Right lobe of liver (tissue), 6 donors: Measurements from ENCODE around the gene CLCN1. TPM values are rescaled to one million over a fixed set of nuclear protein-coding genes. Genes with fewer than 3 reads are reported as not detected.

ENCODE experiments used
- ATAC-seq, 4 donors: fragments of 200-7000 bp; cut with Tn5 transposase; one replicate each; pipeline ENCODE4 v1.9.1; 2020; ENCODE audit warnings: mild to moderate bottlenecking in 4 of 4, moderate library complexity in 4 of 4
- DNase-seq, 3 donors: peaks; one replicate each; pipeline ENCODE4 v3.0.0-alpha.2; 2020
- H3K27ac ChIP-seq, 3 donors: fragments of 200-600 bp; one replicate each; pipeline ENCODE4 v1.8.0; 2022
- H3K27me3 ChIP-seq, 2 donors: fragments of 200-600 bp; one replicate each; pipeline ENCODE4 v1.8.0; 2022
- H3K36me3 ChIP-seq, 4 donors: fragments of 200-600 bp; sonication (generic) in 1 of 4; one replicate each; pipeline versions ENCODE4 v1.5.1 to v1.8.0; 2017 to 2022; ENCODE audit warnings: control low read depth in 1 of 4
- H3K4me1 ChIP-seq, 4 donors: fragments of 200-600 bp; sonication (generic) in 1 of 4; one replicate each; pipeline versions ENCODE4 v1.5.1 to v1.8.0; 2017 to 2022; ENCODE audit warnings: control low read depth in 1 of 4
- H3K4me3 ChIP-seq, 3 donors: fragments of 200-600 bp; one replicate each; pipeline ENCODE4 v1.8.0; 2022
- H3K9me3 ChIP-seq, 4 donors: fragments of 200-600 bp; sonication (generic) in 1 of 4; one replicate each; pipeline versions ENCODE4 v1.5.1 to v1.8.0; 2017 to 2022; ENCODE audit warnings: control low read depth in 1 of 4
- POLR2A ChIP-seq: fragments of 450-650 bp; IDR thresholded peaks from one replicate; pipeline ENCODE4 v1.6.1; 2017; ENCODE audit warnings: antibody characterized with exemption, mild to moderate bottlenecking
- WGBS: methylation state at CpG from one replicate; pipeline ENCODE4 v1.1.6; 2018; ENCODE audit warnings: low coverage, low lambda C conversion rate; ENCODE audit not compliant: insufficient coverage; ENCODE audit errors: missing lambda C conversion rate; 5-methylcytosine and 5-hydroxymethylcytosine counted together
- intact Hi-C, 2 donors: fragments of 100-400 bp; cut with DNase I; formaldehyde crosslinking; loops; one replicate each; pipeline versions ENCODE4 v1.11.2 to v1.14.1; 2022
- total RNA-seq, 6 experiments: library from RNA; depleted of rRNA in 2 of 6; stranded (reverse); fragments of >200 nt in 2 of 6; fragmentation: NEBNext Ultra II Directional in 3 of 6; extraction: Animal tissue kit (Norgen Biotek cat#: 25700) in 3 of 6; gene quantifications; one replicate each; pipeline versions ENCODE4 v1.1.0 to v1.2.4, GENCODE V29; 2016 to 2023
- TF ChIP-seq, protein P1 (sequence below), 4 donors: fragments of 200-600 bp in 3 of 4; fragments of 450-650 bp in 1 of 4; IDR thresholded peaks; one replicate each; pipeline versions ENCODE4 v1.5.1 to v1.8.0; 2016 to 2022; ENCODE audit warnings: antibody characterized with exemption in 4 of 4, mild to moderate bottlenecking in 2 of 4
- donor health status: DM: no; HTN: yes; CAD: no.
- donor health status: DM: no; HTN: no; CAD: no.
- donor health status: DM: no; HTN: no; CAD: no.
- donor health status: DM: no; HTN: yes; CAD: no.
- donor health status: DM: no; HTN: yes; CAD: no.

The CLCN1 gene
- total RNA-seq, 6 experiments from 2014 or later, result not detected

DNA sequence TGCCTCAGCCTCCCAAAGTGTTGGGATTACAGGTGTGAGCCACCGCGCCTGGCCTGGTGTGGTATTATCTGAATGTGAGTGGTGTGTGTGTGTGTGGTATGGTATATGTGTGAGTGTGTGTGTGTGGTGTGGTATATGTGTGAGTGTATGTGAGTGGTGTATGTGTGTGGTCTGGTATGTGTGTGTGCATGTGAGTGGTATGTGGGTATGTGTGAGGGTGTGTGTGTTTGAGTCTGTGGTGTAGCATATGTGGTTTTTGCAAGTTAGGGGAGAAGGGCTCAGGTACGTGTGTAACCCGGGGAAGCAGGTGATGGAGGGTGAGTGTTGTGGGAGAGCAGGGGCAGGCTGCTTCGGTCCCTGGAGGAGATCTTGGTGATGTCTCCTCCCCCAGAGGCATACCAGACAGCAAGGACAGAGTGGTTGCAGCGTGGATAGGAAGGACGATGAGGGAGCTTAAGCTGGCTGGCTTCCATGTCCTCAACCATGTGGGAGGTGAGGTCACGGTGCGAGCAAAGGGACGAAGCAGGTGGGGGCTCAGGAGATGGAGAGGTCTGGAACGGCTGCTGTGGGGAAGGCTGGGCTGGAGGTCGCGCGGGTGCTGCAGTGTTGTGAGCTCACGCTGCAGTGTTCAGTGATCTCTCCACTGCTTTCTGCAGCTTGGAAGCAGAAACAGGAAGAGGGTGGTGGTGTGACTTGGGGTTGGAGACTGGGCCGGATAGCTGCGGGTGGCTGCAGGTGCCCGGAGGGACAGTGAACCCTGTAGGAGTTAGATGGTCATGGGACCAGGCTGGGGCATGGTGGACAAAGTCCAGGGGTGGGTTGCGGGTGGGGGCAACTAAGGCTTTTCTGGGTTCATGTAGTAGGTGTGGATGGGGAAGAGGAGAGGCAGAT is 70.2 kb downstream of the CLCN1 start:
- H3K4me3 ChIP-seq, result no peak overlapping the region
- 14% methylated on average over 19 of the region's 19 CpGs for WGBS

DNA sequence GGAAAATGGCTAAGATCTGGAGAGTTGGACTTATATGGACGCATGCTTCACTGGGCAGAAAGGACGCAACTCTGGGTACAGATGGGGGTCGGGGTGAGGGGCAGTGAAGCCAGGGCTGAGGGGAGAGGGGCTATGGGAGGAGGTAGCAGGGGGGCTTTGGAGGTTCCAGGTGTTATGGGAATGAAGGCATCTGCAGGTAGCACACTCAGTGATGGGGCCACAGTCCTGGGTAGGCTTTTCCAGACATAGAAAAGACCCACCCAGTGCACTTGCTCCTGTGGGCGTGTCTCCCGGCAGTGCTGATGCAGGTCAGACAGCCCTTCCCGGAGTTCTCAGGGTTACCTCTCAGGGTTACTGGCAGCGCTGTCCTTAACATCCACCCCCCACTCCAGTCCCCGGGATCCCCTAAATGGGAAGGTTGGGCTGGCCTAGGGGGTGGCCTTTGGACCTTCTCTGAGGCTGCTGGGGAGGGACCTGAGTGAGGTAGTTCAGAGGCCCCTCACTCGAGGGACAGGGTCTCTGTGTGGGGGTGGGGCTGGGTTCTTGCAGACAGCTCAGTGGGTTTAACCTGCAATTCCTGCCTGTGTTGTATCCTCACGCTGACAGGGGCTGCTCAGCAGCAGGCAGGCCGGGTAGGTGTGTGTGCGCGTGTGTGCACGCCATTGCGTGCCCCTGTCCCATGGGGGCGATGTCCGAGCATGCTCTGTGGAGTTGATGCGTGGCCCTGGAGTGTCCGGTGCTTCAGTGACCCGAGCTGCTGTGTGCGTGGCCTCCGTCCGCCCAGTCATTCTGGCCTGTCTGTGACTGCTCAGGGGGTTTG is 71.5 kb downstream of the CLCN1 start:
- no peak for TF ChIP-seq POLR2A
- TF ChIP-seq, protein P1, sequence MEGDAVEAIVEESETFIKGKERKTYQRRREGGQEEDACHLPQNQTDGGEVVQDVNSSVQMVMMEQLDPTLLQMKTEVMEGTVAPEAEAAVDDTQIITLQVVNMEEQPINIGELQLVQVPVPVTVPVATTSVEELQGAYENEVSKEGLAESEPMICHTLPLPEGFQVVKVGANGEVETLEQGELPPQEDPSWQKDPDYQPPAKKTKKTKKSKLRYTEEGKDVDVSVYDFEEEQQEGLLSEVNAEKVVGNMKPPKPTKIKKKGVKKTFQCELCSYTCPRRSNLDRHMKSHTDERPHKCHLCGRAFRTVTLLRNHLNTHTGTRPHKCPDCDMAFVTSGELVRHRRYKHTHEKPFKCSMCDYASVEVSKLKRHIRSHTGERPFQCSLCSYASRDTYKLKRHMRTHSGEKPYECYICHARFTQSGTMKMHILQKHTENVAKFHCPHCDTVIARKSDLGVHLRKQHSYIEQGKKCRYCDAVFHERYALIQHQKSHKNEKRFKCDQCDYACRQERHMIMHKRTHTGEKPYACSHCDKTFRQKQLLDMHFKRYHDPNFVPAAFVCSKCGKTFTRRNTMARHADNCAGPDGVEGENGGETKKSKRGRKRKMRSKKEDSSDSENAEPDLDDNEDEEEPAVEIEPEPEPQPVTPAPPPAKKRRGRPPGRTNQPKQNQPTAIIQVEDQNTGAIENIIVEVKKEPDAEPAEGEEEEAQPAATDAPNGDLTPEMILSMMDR (IDR thresholded peaks at IDR 0.05), result no peak
- no peaks in the 10 kb centered on the region for H3K27me3 ChIP-seq
- H3K36me3 ChIP-seq, result peaks cover 0 to 42% (median 19%) of the 10 kb centered on the region in 4 donors
- peaks cover 0 to 56% (median 31%) of the 10 kb centered on the region in 4 donors for H3K4me1 ChIP-seq
- no peak for ATAC-seq
- H3K27ac ChIP-seq, result no peak overlapping the region
- intact Hi-C loops, result no loop called here
- WGBS, result 95% methylated on average over 3 of the region's 23 CpGs
- no peaks in the 10 kb centered on the region for H3K9me3 ChIP-seq
- H3K4me3 ChIP-seq, result no peak overlapping the region
- DNase-seq, result peak in 1 of 3 donors; percentile 51

More for the DNA sequence above, 70.2 kb downstream of the CLCN1 start:
- ATAC-seq, result peak; percentile 19 to 41 (median 34)
- Histone ChIP-seq H3K9me3 (no peaks in the 10 kb centered on the region), H3K36me3 (peaks cover 0 to 39% (median 18%) of the 10 kb centered on the region in 4 donors), H3K27ac (no peak overlapping the region), H3K4me1 (peaks cover 0 to 45% (median 22%) of the 10 kb centered on the region in 4 donors), H3K27me3 (no peaks in the 10 kb centered on the region)
- peak; percentile 22 for TF ChIP-seq POLR2A
- TF ChIP-seq, protein P1 (IDR thresholded peaks at IDR 0.05), result no peak
- intact Hi-C loops, result no loop called here
- DNase-seq, result peak in 1 of 3 donors; percentile 67

DNA sequence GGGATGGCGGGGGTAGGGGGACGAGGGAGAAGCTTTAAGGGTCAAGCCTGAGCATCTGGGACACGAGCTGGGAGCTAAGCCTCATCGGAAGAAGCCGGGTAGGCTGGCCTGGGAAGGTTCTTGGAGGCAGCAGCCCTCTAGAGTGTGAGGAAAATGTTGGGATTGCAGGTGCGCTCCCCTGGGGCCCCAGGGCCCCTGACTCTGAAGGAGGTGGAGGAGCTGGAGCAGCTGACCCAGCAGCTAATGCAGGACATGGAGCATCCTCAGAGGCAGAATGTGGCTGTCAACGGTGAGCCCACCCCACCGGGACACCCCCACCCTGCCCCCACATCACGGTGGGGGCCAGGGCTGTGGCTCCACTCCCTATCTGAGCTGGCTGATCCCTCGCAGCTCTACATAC is 72.1 kb downstream of the CLCN1 start:
- H3K4me3 ChIP-seq, result no peak overlapping the region
- H3K9me3 ChIP-seq, result no peaks in the 10 kb centered on the region
- no peak for TF ChIP-seq POLR2A
- TF ChIP-seq, protein P1 (IDR thresholded peaks at IDR 0.05), result no peak
- no peaks in the 10 kb centered on the region for H3K27me3 ChIP-seq
- H3K4me1 ChIP-seq, result peaks cover 0 to 56% (median 30%) of the 10 kb centered on the region in 4 donors
- H3K27ac ChIP-seq, result no peak overlapping the region
- H3K36me3 ChIP-seq, result peaks cover 0 to 42% (median 19%) of the 10 kb centered on the region in 4 donors
- no peak for ATAC-seq
- 17% methylated on average over 1 of the region's 10 CpGs for WGBS
- DNase-seq, result peak in 1 of 3 donors; percentile 40
- intact Hi-C loops, result no loop called here

DNA sequence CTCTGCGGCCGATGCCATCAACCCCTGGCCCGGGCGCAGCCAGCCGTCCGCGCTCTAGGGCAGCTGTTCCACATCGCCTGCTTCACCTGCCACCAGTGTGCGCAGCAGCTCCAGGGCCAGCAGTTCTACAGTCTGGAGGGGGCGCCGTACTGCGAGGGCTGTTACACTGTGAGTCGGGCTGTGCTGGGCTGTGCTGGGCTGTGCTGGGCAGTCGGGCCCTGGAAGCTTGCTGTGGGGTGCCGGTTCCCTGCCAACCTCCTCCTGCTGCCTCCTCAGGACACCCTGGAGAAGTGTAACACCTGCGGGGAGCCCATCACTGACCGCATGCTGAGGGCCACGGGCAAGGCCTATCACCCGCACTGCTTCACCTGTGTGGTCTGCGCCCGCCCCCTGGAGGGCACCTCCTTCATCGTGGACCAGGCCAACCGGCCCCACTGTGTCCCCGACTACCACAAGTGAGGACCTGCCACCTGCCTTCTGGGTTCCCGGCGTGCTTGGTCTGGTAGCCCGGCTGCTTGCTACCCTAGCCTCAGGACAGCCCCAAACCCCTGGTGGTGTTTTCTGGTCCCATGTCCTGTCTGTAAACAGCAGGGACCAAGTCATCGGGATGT is 72.7 kb downstream of the CLCN1 start:
- TF ChIP-seq, protein P1 (IDR thresholded peaks at IDR 0.05), result no peak
- TF ChIP-seq POLR2A, result no peak
- Histone ChIP-seq H3K4me1 (peaks cover 0 to 59% (median 31%) of the 10 kb centered on the region in 4 donors), H3K4me3 (no peak overlapping the region), H3K36me3 (peaks cover 0 to 42% (median 19%) of the 10 kb centered on the region in 4 donors), H3K27ac (no peak overlapping the region), H3K27me3 (no peaks in the 10 kb centered on the region), H3K9me3 (no peaks in the 10 kb centered on the region)
- intact Hi-C loops, result no loop called here
- ATAC-seq (no peak), DNase-seq (peak in 1 of 3 donors; percentile 56)
- WGBS, result 82% methylated on average over 10 of the region's 28 CpGs
